H1 (cell line): ENCODE data around the gene TEX44. TPM values are rescaled to one million over a fixed set of nuclear protein-coding genes. Genes with fewer than 3 reads are reported as not detected.

Experiments
- CTCF ChIA-PET: fragments of 300-600 bp; sonication (Branson Sonifier 250); formaldehyde crosslinking; loops from one replicate; lab custom pipeline; 2021; ENCODE audit not compliant: partially characterized antibody; lab: Charles Lee
- POLR2A ChIA-PET: fragments of 300-600 bp; sonication (Branson Sonifier 250); formaldehyde crosslinking; loops from one replicate; lab custom pipeline; 2021; ENCODE audit warnings: inconsistent platforms; ENCODE audit not compliant: partially characterized antibody; lab: Charles Lee
- DNase-seq, 2 experiments: peaks; one replicate each; pipeline versions ENCODE4 v3.0.0 to v3.0.0-alpha.2; 2010 to 2022; ENCODE audit warnings: low spot score in 2 of 2, low read depth in 1 of 2, mixed read lengths in 1 of 2
- FAIRE-seq: peaks from 2 replicates; lab custom pipeline; 2011; peaks lifted over from hg19 to GRCh38; lab: Jason Lieb, UNC
- H2AFZ ChIP-seq: 2 replicates; pipeline ENCODE4 v1.8.1; 2012; ENCODE audit warnings: low read length, inconsistent platforms
- H2AK5ac ChIP-seq: 2 replicates; pipeline ENCODE4 v1.6.1; 2013; ENCODE audit warnings: low read depth, low read length
- H2BK120ac ChIP-seq: replicated peaks from 2 replicates; pipeline ENCODE3; 2013; ENCODE audit warnings: low read depth, low read length, inconsistent platforms
- H2BK12ac ChIP-seq: 2 replicates; pipeline ENCODE4 v1.6.1; 2013; ENCODE audit warnings: low read depth, low read length
- H2BK15ac ChIP-seq: 2 replicates; pipeline ENCODE4 v1.6.1; 2013; ENCODE audit warnings: low read length
- H2BK20ac ChIP-seq: 2 replicates; pipeline ENCODE4 v1.6.1; 2013; ENCODE audit warnings: low read length
- H2BK5ac ChIP-seq: 2 replicates; pipeline ENCODE4 v1.6.1; 2013; ENCODE audit warnings: low read depth, low read length
- H3K14ac ChIP-seq: 2 replicates; pipeline ENCODE4 v1.6.1; 2013; ENCODE audit warnings: inconsistent platforms; ENCODE audit not compliant: insufficient read length
- H3K18ac ChIP-seq: 2 replicates; pipeline ENCODE4 v1.6.1; 2013; ENCODE audit warnings: low read length; ENCODE audit errors: extremely low read depth
- H3K23ac ChIP-seq: 2 replicates; pipeline ENCODE4 v1.6.1; 2013; ENCODE audit warnings: inconsistent platforms; ENCODE audit not compliant: insufficient read length
- H3K23me2 ChIP-seq: 2 replicates; pipeline ENCODE4 v1.6.1; 2013; ENCODE audit warnings: low read depth, low read length
- H3K27ac ChIP-seq: 2 replicates; pipeline ENCODE4 v1.6.1; 2011; ENCODE audit warnings: low read depth, low read length, inconsistent platforms
- H3K27me3 ChIP-seq, 4 experiments: replicated peaks in 1 of 4; 1 replicate in 1 of 4; 2 replicates in 3 of 4; pipeline versions ENCODE4 v1.6.1 to v1.8.1; 2011 to 2013; ENCODE audit warnings: low read length in 3 of 4, mild to moderate bottlenecking in 3 of 4, inconsistent platforms in 2 of 4, mixed read lengths in 2 of 4, moderate library complexity in 1 of 4; ENCODE audit not compliant: control insufficient read depth in 3 of 4, insufficient read depth in 3 of 4; ENCODE audit errors: extremely low read depth in 1 of 4
- H3K36me3 ChIP-seq, 4 experiments: 2 replicates each; pipeline versions ENCODE4 v1.6.1 to v1.8.1; 2011 to 2013; ENCODE audit warnings: mild to moderate bottlenecking in 4 of 4, low read length in 3 of 4, moderate library complexity in 2 of 4, control low read depth in 1 of 4, inconsistent platforms in 1 of 4; ENCODE audit not compliant: insufficient read depth in 4 of 4, control insufficient read depth in 2 of 4
- H3K4ac ChIP-seq: replicated peaks from 2 replicates; pipeline ENCODE3; 2013; ENCODE audit warnings: low read length, low read depth, mixed read lengths, inconsistent platforms; ENCODE audit not compliant: insufficient read length
- H3K4me1 ChIP-seq, 4 experiments: replicated peaks in 1 of 4; 1 replicate in 1 of 4; 2 replicates in 3 of 4; pipeline versions ENCODE4 v1.6.1 to v1.8.1; 2011 to 2013; ENCODE audit warnings: low read length in 3 of 4, inconsistent platforms in 2 of 4, mixed read lengths in 1 of 4; ENCODE audit not compliant: insufficient read depth in 4 of 4, control insufficient read depth in 3 of 4
- H3K4me2 ChIP-seq, 2 experiments: 2 replicates each; pipeline versions ENCODE4 v1.6.1 to v1.8.1; 2011 to 2013; ENCODE audit warnings: low read depth in 2 of 2, low read length in 2 of 2, control low read depth in 1 of 2, inconsistent platforms in 1 of 2, mild to moderate bottlenecking in 1 of 2; ENCODE audit not compliant: insufficient read depth in 1 of 2
- H3K4me3 ChIP-seq, 4 experiments: fragments of 200-600, 300-600 bp in 1 of 4; sonication (generic), shearing (Covaris generic), sonication (Bioruptor Twin) in 1 of 4; 2 replicates each; pipeline versions ENCODE4 v1.5.1 to v1.8.1; 2011 to 2016; ENCODE audit warnings: low read length in 4 of 4, low read depth in 3 of 4, control low read depth in 2 of 4, inconsistent platforms in 2 of 4, mild to moderate bottlenecking in 2 of 4, mixed read lengths in 1 of 4, moderate library complexity in 1 of 4; ENCODE audit not compliant: insufficient read depth in 2 of 4; ENCODE audit errors: extremely low read depth in 1 of 4
- H3K56ac ChIP-seq: replicated peaks from 2 replicates; pipeline ENCODE3; 2013; ENCODE audit warnings: low read depth, mild to moderate bottlenecking, mixed read lengths, low read length, inconsistent platforms; ENCODE audit not compliant: insufficient read length
- H3K79me1 ChIP-seq: 2 replicates; pipeline ENCODE4 v1.6.1; 2013; ENCODE audit warnings: low read depth, low read length, control low read depth
- H3K79me2 ChIP-seq, 2 experiments: 2 replicates each; pipeline versions ENCODE4 v1.6.1 to v1.8.1; 2012 to 2013; ENCODE audit warnings: low read length in 2 of 2, mild to moderate bottlenecking in 2 of 2, inconsistent platforms in 1 of 2; ENCODE audit not compliant: insufficient read depth in 2 of 2, control insufficient read depth in 1 of 2
- H3K9ac ChIP-seq, 4 experiments: replicated peaks in 1 of 4; 1 replicate in 1 of 4; 2 replicates in 3 of 4; pipeline versions ENCODE4 v1.6.1 to v1.8.1; 2011 to 2013; ENCODE audit warnings: low read depth in 3 of 4, low read length in 3 of 4, control low read depth in 2 of 4, mild to moderate bottlenecking in 2 of 4, moderate library complexity in 2 of 4, inconsistent platforms in 1 of 4; ENCODE audit errors: extremely low read depth in 1 of 4
- H3K9me3 ChIP-seq, 2 experiments: 2 replicates each; pipeline versions ENCODE4 v1.6.1 to v1.8.1; 2012 to 2013; ENCODE audit warnings: mild to moderate bottlenecking in 2 of 2, moderate library complexity in 2 of 2, control low read depth in 1 of 2, inconsistent platforms in 1 of 2, low read depth in 1 of 2, low read length in 1 of 2, mixed read lengths in 1 of 2; ENCODE audit not compliant: insufficient read depth in 2 of 2
- H4K20me1 ChIP-seq, 2 experiments: replicated peaks in 1 of 2; 2 replicates each; pipeline versions ENCODE3 to v1.8.1; 2011 to 2013; ENCODE audit warnings: inconsistent platforms in 2 of 2, low read length in 2 of 2, mild to moderate bottlenecking in 1 of 2; ENCODE audit not compliant: insufficient read depth in 2 of 2, control insufficient read depth in 1 of 2
- H4K5ac ChIP-seq: 2 replicates; pipeline ENCODE4 v1.6.1; 2013; ENCODE audit warnings: low read length, low read depth, mixed read lengths, inconsistent platforms; ENCODE audit not compliant: insufficient read length
- H4K8ac ChIP-seq: 2 replicates; pipeline ENCODE4 v1.8.0; 2013; ENCODE audit warnings: mild to moderate bottlenecking, moderate library complexity, low read length, inconsistent platforms; ENCODE audit not compliant: insufficient read depth; ENCODE audit errors: extremely low read depth
- H4K91ac ChIP-seq: replicated peaks from 2 replicates; pipeline ENCODE3; 2013; ENCODE audit warnings: low read length, mixed read lengths, inconsistent platforms; ENCODE audit not compliant: insufficient read length
- ASH2L ChIP-seq: fragments of 200-600, 300-600 bp; sonication (generic); IDR thresholded peaks from one replicate; pipeline ENCODE4 v1.7.1; 2017; ENCODE audit warnings: low read length
- EP300 ChIP-seq, 2 experiments: IDR thresholded peaks; 1 replicate in 1 of 2; 2 replicates in 1 of 2; pipeline ENCODE4 v1.6.1; 2011 to 2012; ENCODE audit warnings: low read depth in 2 of 2, low read length in 2 of 2, mild to moderate bottlenecking in 2 of 2, borderline replicate concordance in 1 of 2, inconsistent platforms in 1 of 2, moderate library complexity in 1 of 2
- HDAC2 ChIP-seq, 2 experiments: fragments of 300-600 bp in 1 of 2; sonication (generic) in 1 of 2; IDR thresholded peaks; 2 replicates each; pipeline ENCODE4 v1.6.1; 2011 to 2012; ENCODE audit warnings: low read depth in 2 of 2, low read length in 2 of 2, mild to moderate bottlenecking in 2 of 2, moderate library complexity in 2 of 2, borderline replicate concordance in 1 of 2, inconsistent platforms in 1 of 2
- JUN ChIP-seq: IDR thresholded peaks from 2 replicates; pipeline ENCODE4 v1.6.1; 2011; ENCODE audit warnings: low read depth, mild to moderate bottlenecking, improper control_type of control experiment, low read length
- KDM1A ChIP-seq: fragments of 200-600, 300-600 bp; sonication (generic); IDR thresholded peaks from 2 replicates; pipeline ENCODE4 v1.7.1; 2016; ENCODE audit warnings: mild to moderate bottlenecking, low read length, borderline replicate concordance
- POLR2A ChIP-seq, 2 experiments: IDR thresholded peaks; 1 replicate in 1 of 2; 2 replicates in 1 of 2; pipeline ENCODE4 v1.6.1; 2011; ENCODE audit warnings: low read depth in 2 of 2, low read length in 2 of 2, mild to moderate bottlenecking in 2 of 2; ENCODE audit errors: control extremely low read depth in 1 of 2
- SP1 ChIP-seq: IDR thresholded peaks from 2 replicates; pipeline ENCODE4 v1.6.1; 2011; ENCODE audit warnings: low read depth, low read length
- TBP ChIP-seq: IDR thresholded peaks from 2 replicates; pipeline ENCODE4 v1.6.1; 2011; ENCODE audit warnings: low read depth, low read length, improper control_type of control experiment
- TCF12 ChIP-seq: IDR thresholded peaks from 2 replicates; pipeline ENCODE4 v1.6.1; 2011; ENCODE audit warnings: low read depth, mild to moderate bottlenecking, low read length
- ZNF274 ChIP-seq: IDR thresholded peaks from 2 replicates; pipeline ENCODE4 v1.7.0; 2012; ENCODE audit warnings: low read length, borderline replicate concordance; ENCODE audit errors: extremely low read depth
- WGBS, 2 experiments: shearing (Covaris generic) in 1 of 2; methylation state at CpG; one replicate each; pipeline versions ENCODE4 v1.1.6 to v1.1.7; 2013 to 2015; ENCODE audit warnings: low lambda C conversion rate in 2 of 2, mixed read lengths in 2 of 2, inconsistent platforms in 1 of 2, low coverage in 1 of 2, missing lambda C conversion rate in 1 of 2; ENCODE audit not compliant: insufficient replicate concordance in 2 of 2, insufficient coverage in 1 of 2, insufficient read length in 1 of 2; ENCODE audit errors: extremely low coverage in 1 of 2, missing lambda C conversion rate in 1 of 2; 5-methylcytosine and 5-hydroxymethylcytosine counted together
- polyA plus RNA-seq, 7 experiments: library from polyadenylated mRNA; depleted of rRNA in 3 of 7; stranded (reverse) in 5 of 7; unstranded in 2 of 7; fragments of >200 nt in 5 of 7; fragments of 200-250 nt in 2 of 7; gene quantifications; 1 replicate in 5 of 7; 2 replicates in 1 of 7; 4 replicates in 1 of 7; pipeline versions ENCODE4 v1.2.1 to v1.2.3, GENCODE V29; 2011 to 2013; ENCODE audit warnings: missing spikeins in 2 of 7, mixed read lengths in 2 of 7
- total RNA-seq: library from RNA; stranded (reverse); fragmentation: NEBNext Ultra II Directional; extraction: Animal tissue kit (Norgen Biotek cat#: 25700); gene quantifications from 2 replicates; pipeline ENCODE4 v1.2.1, GENCODE V29; 2021

Gene TEX44
- total and polyA plus RNA-seq, 2 of the 8 experiments (the other 6 are each of a cell fraction or from before 2014, with no cell fraction given) = not detected

GRCh38 chr2:231612109-231612455 lies 19.4 kb downstream of the TEX44 start:
- peak overlapping the region in 3 of 4 experiments; percentile 42 to 73 (median 72); a peak in 5 of 7 replicates for H3K9ac ChIP-seq
- no peak overlapping the region for H2AFZ ChIP-seq
- CTCF ChIA-PET = interaction anchor here (0.6 to 12.6 kb wide), 35 partner anchors 9 to 153 kb away, joined by 3 to 513 read pairs (median 6); partner anchors contain the start of gene PTMA

More at GRCh38 chr2:231612109-231612455, 19.4 kb downstream of the TEX44 start:
- TF ChIP-seq JUN = no peak
- no peak for TF ChIP-seq ZNF274
- 0 out of 2 replicates have a peak, but pooled peaks have one; percentile 38 for TF ChIP-seq TCF12
- TF ChIP-seq EP300 (IDR thresholded peaks at IDR 0.05; ENCODE audit: borderline replicate concordance in 1 of 2, low read depth in 2 of 2, low read length in 2 of 2) = 0 out of 3 replicates have a peak, but pooled peaks of 1 of the 2 experiments have one; percentile 77
- TF ChIP-seq HDAC2 (IDR thresholded peaks at IDR 0.05; ENCODE audit: borderline replicate concordance in 1 of 2, low read depth in 2 of 2, low read length in 2 of 2) = 0 out of 4 replicates have a peak, but pooled peaks of 1 of the 2 experiments have one; percentile 68
- peak in 1 of 2 experiments; percentile 64; a peak in 1 of 3 replicates for TF ChIP-seq POLR2A (IDR thresholded peaks at IDR 0.05; ENCODE audit: control extremely low read depth in 1 of 2, low read depth in 2 of 2, low read length in 2 of 2)
- TF ChIP-seq TBP = no peak
- peak; percentile 87 for TF ChIP-seq ASH2L
- peak; percentile 90; the same call in 1 of the 2 replicates for TF ChIP-seq KDM1A
- peak; percentile 71; the same call in 1 of the 2 replicates for TF ChIP-seq SP1
- TF ChIP-seq, all 59 proteins: peak for 7
- peak overlapping the region; percentile 91 for H2BK12ac ChIP-seq
- no peaks in the 10 kb centered on the region for H4K20me1 ChIP-seq
- H3K18ac ChIP-seq = peak overlapping the region; percentile 66
- no peak overlapping the region for H3K56ac ChIP-seq
- peak overlapping the region; percentile 50; the same call in 1 of the 2 replicates for H2BK5ac ChIP-seq
- no peaks in the 10 kb centered on the region for H3K79me2 ChIP-seq
- no peaks in the 10 kb centered on the region for H3K36me3 ChIP-seq
- H2BK15ac ChIP-seq = no peak overlapping the region
- H2BK120ac ChIP-seq = peak overlapping the region; percentile 56
- peak overlapping the region; percentile 89 for H4K91ac ChIP-seq
- peak in 1 of 2 experiments; percentile 78 for DNase-seq
- peak overlapping the region; percentile 97; the same call in 1 of the 2 replicates for H4K8ac ChIP-seq
- H4K5ac ChIP-seq = peak overlapping the region; percentile 61
- H3K4me1 ChIP-seq = peaks cover 6 to 33% (median 32%) of the 10 kb centered on the region in 4 experiments
- H3K14ac ChIP-seq = peak overlapping the region; percentile 6
- H2AK5ac ChIP-seq = peak overlapping the region; percentile 54; the same call in 1 of the 2 replicates
- no peaks in the 10 kb centered on the region for H3K27me3 ChIP-seq
- H3K23ac ChIP-seq = no peak overlapping the region
- peak overlapping the region; percentile 61 for H3K4ac ChIP-seq
- H3K9me3 ChIP-seq = no peaks in the 10 kb centered on the region
- POLR2A ChIA-PET = interaction anchor here (0.8 to 16.4 kb wide), 13 partner anchors 7 to 202 kb away, joined by 3 to 223 read pairs (median 44); partner anchors contain the start of genes COPS7B and PTMA
- WGBS, 2 experiments = 51% methylated on average over 10 of the region's 10 CpGs; no CpG with 5 or more reads in 1 of the 2 experiments
- FAIRE-seq = no peak
- no peaks in the 10 kb centered on the region; the same call in 1 of the 2 replicates for H3K79me1 ChIP-seq
- H3K23me2 ChIP-seq = peaks cover 8% of the 10 kb centered on the region
- no peak overlapping the region for H2BK20ac ChIP-seq
- peak overlapping the region; percentile 89 to 96; a peak in 3 of 4 replicates for H3K4me2 ChIP-seq
- H3K27ac ChIP-seq = peak overlapping the region; percentile 83
- H3K4me3 ChIP-seq = peak overlapping the region in 1 of 4 experiments; percentile 29; a peak in 1 of 8 replicates
